ENCODE measurements around the gene SYNJ2.

SYNJ2 gene

DNA sequence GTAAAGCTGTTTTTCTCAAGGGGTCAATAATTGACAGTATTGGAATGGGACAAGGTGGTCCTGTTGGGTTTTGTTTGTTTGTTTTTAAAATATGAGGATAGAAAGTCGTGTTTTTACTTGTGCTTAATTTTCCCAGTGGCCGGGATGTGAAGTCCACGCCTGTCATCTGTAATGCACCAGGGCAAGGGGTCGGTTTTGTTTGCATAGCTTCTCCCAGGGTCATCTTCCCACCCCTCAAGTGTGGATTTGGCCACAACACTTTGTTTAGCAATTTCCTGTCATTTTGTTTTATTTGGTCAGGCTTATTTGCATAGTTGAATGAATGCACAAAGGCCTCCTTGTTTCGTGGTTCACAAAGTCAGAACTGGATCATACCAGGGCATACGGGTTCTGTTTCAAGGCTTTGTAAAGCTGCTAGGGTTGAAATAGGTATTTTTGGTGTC is 29.8 kb downstream of the SYNJ2 start:
- TF ChIP-seq CTCF (IDR thresholded peaks at IDR 0.05; ENCODE audit: insufficient read depth, low read depth, low read length, missing control alignments): no peak
- H3K4me3 ChIP-seq (ENCODE audit: low read length): no peak overlapping the region
- no peak for DNase-seq (ENCODE audit: low read depth)

DNA sequence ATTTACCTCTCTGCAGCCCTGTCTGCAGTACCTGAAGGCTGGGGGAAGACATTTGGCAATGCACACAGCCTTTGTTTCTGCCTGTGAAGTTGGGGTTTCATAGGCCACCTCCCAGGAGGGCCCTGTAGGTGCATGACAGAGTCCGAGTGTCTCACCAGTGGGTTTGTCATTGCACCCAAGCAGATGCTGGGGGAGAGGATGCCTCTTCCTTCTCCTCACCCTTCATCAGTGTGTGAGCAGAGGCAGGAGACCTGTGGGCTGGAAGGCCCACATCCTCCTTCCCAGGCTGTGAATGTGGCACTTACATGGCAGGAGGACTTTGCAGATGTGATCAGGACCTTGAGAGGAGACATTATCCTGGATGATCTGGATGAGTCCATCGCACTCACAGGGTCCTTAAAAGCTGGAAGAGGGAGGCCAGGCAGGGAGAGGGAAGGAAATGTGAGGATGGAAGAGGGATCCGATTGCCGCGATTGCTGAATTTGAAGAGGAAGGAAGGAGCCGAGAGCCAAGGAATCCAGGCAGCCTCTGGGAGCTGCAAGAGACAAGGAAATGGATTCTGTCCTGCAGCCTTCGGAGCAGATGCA is 30.4 kb downstream of the SYNJ2 start:
- no peak for DNase-seq (ENCODE audit: low read depth)
- TF ChIP-seq CTCF (IDR thresholded peaks at IDR 0.05; ENCODE audit: insufficient read depth, low read depth, low read length, missing control alignments): no peak
- no peak overlapping the region for H3K4me3 ChIP-seq (ENCODE audit: low read length)

- no peak for DNase-seq (ENCODE audit: low read depth)
- H3K4me3 ChIP-seq (ENCODE audit: low read length): no peak overlapping the region
- no peak for TF ChIP-seq CTCF (IDR thresholded peaks at IDR 0.05; ENCODE audit: insufficient read depth, low read depth, low read length, missing control alignments)
Measured at GRCh38 chr6:158013904-158014504, 32.3 kb downstream of the SYNJ2 start.

GRCh38 chr6:158014505-158015187 is 33.0 kb downstream of the SYNJ2 start:
- no peak overlapping the region for H3K4me3 ChIP-seq (ENCODE audit: low read length)
- no peak for TF ChIP-seq CTCF (IDR thresholded peaks at IDR 0.05; ENCODE audit: insufficient read depth, low read depth, low read length, missing control alignments)
- DNase-seq (ENCODE audit: low read depth): no peak

GRCh38 chr6:158015188-158015506 is 33.5 kb downstream of the SYNJ2 start:
- no peak for TF ChIP-seq CTCF (IDR thresholded peaks at IDR 0.05; ENCODE audit: insufficient read depth, low read depth, low read length, missing control alignments)
- H3K4me3 ChIP-seq (ENCODE audit: low read length): no peak overlapping the region
- DNase-seq (ENCODE audit: low read depth): no peak

DNA sequence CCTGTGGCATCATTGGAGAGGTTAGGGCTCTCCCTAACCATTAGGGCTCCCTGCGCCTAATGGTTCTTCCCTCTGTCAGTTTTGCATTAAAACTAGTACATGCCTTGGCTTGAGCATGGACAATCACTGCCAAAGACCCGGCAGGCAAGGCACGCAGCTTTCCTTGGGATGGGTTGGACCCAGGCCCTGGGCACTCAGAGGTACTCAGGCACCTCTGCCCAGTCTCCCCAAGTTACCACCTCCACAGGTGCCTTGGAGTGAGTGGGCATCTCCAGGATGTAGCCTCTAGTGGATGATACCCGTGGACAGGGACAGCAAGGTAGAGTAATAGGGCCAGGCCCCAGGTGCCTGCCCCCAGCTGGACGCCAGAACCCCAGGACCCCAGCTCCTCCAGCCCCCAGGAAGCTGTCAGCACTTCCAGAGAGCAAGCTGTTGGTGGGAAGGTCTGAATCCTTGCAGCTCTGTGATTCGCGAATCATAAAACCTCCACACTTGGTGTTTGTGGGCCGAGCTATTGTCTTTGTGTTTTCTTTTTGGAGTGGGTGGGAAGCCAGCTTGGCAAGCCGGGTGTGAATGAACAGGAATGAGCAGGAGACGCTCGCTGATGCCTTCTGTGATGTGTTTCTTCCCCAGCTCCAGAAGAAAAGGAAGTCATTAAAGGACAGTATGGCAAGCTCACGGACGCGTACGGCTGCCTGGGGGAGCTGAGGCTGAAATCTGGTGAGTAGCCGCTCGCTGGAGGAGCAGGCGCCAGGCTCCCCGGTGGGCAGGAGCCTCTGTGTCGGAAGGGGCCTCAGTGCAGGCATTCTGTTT is 35.1 kb downstream of the SYNJ2 start:
- TF ChIP-seq CTCF (IDR thresholded peaks at IDR 0.05; ENCODE audit: insufficient read depth, low read depth, low read length, missing control alignments): no peak
- H3K4me3 ChIP-seq (ENCODE audit: low read length): no peak overlapping the region
- DNase-seq (ENCODE audit: low read depth): no peak
